NOMO-1 (cell line): Measurements from ENCODE around the gene MDFI.
A peak's percentile ranks its signal among the peaks of the same experiment; 100 is the strongest.

Experiments
- DNase-seq, 2 experiments: peaks; one replicate each; lab custom pipeline; 2025; ENCODE audit not compliant: unreplicated experiment in 2 of 2; lab: John Stamatoyannopoulos, UW

Gene MDFI

GRCh38 chr6:41638002-41638934 lies at the start of gene MDFI:
TSS of gene MDFI (plus strand) at chr6:41638468. CDS start at chr6:41638750, 282 bp downstream.
- no peak for DNase-seq

- no peak for DNase-seq
Measured at GRCh38 chr6:41589223-41589622, 49.0 kb upstream of the MDFI start.

- no peak for DNase-seq
Measured at GRCh38 chr6:41589636-41590622, 48.3 kb upstream of the MDFI start.

- DNase-seq = no peak
Measured at GRCh38 chr6:41591122-41591521, 47.1 kb upstream of the MDFI start.

GRCh38 chr6:41591859-41592502 lies 46.3 kb upstream of the MDFI start:
- peak; percentile 26 to 55 for DNase-seq

GRCh38 chr6:41593406-41593805 lies 44.9 kb upstream of the MDFI start:
- DNase-seq = no peak

- no peak for DNase-seq
Measured at GRCh38 chr6:41593839-41594238, 44.4 kb upstream of the MDFI start.

GRCh38 chr6:41594326-41594725 lies 43.9 kb upstream of the MDFI start:
- no peak for DNase-seq

- DNase-seq = no peak
Measured at GRCh38 chr6:41594766-41595165, 43.5 kb upstream of the MDFI start.

GRCh38 chr6:41595166-41595565 lies 43.1 kb upstream of the MDFI start:
- DNase-seq = no peak

- no peak for DNase-seq
Measured at GRCh38 chr6:41596096-41596685, 42.1 kb upstream of the MDFI start.

- no peak for DNase-seq
Measured at GRCh38 chr6:41596807-41597206, 41.5 kb upstream of the MDFI start.

GRCh38 chr6:41597246-41598000 lies 40.8 kb upstream of the MDFI start:
- no peak for DNase-seq

GRCh38 chr6:41598670-41599014 lies 39.6 kb upstream of the MDFI start:
- DNase-seq = no peak

- no peak for DNase-seq
Measured at GRCh38 chr6:41599015-41599851, 39.0 kb upstream of the MDFI start.

- no peak for DNase-seq
Measured at GRCh38 chr6:41599852-41600445, 38.3 kb upstream of the MDFI start.

- no peak for DNase-seq
Measured at GRCh38 chr6:41600499-41601247, 37.6 kb upstream of the MDFI start.

GRCh38 chr6:41601248-41601549 lies 37.1 kb upstream of the MDFI start:
- DNase-seq = no peak
